Measurements from ENCODE around the gene NUAK1. TPM values are rescaled to one million over a fixed set of nuclear protein-coding genes. Genes with fewer than 3 reads are reported as not detected.
A peak's percentile ranks its signal among the peaks of the same experiment; 100 is the strongest.

The NUAK1 gene
- total RNA-seq, 1 experiment from 2014 or later, result 50.3 TPM

- ATAC-seq, result no peak
- H3K4me3 ChIP-seq (ENCODE audit: low read depth in 2 of 2, low read length in 2 of 2), result peak overlapping the region in 1 of 2 experiments; percentile 68; a peak in 2 of 4 replicates
- ChIA-PET POLR2A (no interaction called here), CTCF (interaction anchor here (0.5 to 1.6 kb wide), 2 partner anchors 92 to 259 kb away, joined by 5 to 13 read pairs; no protein-coding TSS in a partner anchor)
- DNase-seq (ENCODE audit: low read depth, low spot score), result no peak
- H3K36me3 ChIP-seq (ENCODE audit: control insufficient read depth, insufficient read depth, low read length), result no peaks in the 10 kb centered on the region; the same call in 1 of the 2 replicates
- H3K9me3 ChIP-seq (ENCODE audit: control insufficient read depth, insufficient read depth, low read depth, low read length), result no peaks in the 10 kb centered on the region
- peaks cover 66% of the 10 kb centered on the region for H3K4me1 ChIP-seq (ENCODE audit: control insufficient read depth, insufficient read depth, low read length)
- no peak for TF ChIP-seq TCF7L2 (IDR thresholded peaks at IDR 0.05; ENCODE audit: low read depth, low read length)
- TF ChIP-seq REST (IDR thresholded peaks at IDR 0.05; ENCODE audit: insufficient read depth in 1 of 2, low read depth in 2 of 2, low read length in 1 of 2), result no peak
- TF ChIP-seq SIN3A (IDR thresholded peaks at IDR 0.05; ENCODE audit: borderline replicate concordance, insufficient read depth, low read depth, low read length), result no peak
- BruUV-seq (replicated peaks), result no TSS peak
- in situ Hi-C loops (cut with HindIII; ENCODE audit: low pct_unique_long_range_greater_than_20kb, low sequenced_read_pairs), result no loop called here
- H3K27ac ChIP-seq (ENCODE audit: low read length), result peak overlapping the region; percentile 96
- H3K27me3 ChIP-seq (ENCODE audit: control insufficient read depth, insufficient read depth, low read length), result no peaks in the 10 kb centered on the region
- intact Hi-C loops (cut with micrococcal nuclease; ENCODE audit: unreplicated experiment), result loop anchor here (5.0 to 10.0 kb wide), 3 partner anchors 92 to 430 kb away; partner anchors contain the start of gene CKAP4
Measured at GRCh38 chr12:106135075-106135474, 3.7 kb downstream of the NUAK1 start.

GRCh38 chr12:106134294-106134949 lies 4.3 kb downstream of the NUAK1 start:
- H3K27me3 ChIP-seq (ENCODE audit: control insufficient read depth, insufficient read depth, low read length), result no peaks in the 10 kb centered on the region
- H3K4me3 ChIP-seq (ENCODE audit: low read depth in 2 of 2, low read length in 2 of 2), result no peak overlapping the region
- in situ Hi-C loops (cut with HindIII; ENCODE audit: low pct_unique_long_range_greater_than_20kb, low sequenced_read_pairs), result no loop called here
- intact Hi-C loops (cut with micrococcal nuclease; ENCODE audit: unreplicated experiment), result loop anchor here (10.0 kb wide), 1 partner anchor 430 kb away; no protein-coding TSS in a partner anchor
- ATAC-seq (no peak), DNase-seq (ENCODE audit: low read depth, low spot score) (no peak)
- peak overlapping the region; percentile 96 for H3K27ac ChIP-seq (ENCODE audit: low read length)
- no TSS peak for BruUV-seq (replicated peaks)
- ChIA-PET POLR2A (no interaction called here), CTCF (interaction anchor here (0.5 to 1.6 kb wide), 3 partner anchors 92 to 714 kb away, joined by 3 to 5 read pairs (median 4); no protein-coding TSS in a partner anchor)
- peaks cover 72% of the 10 kb centered on the region for H3K4me1 ChIP-seq (ENCODE audit: control insufficient read depth, insufficient read depth, low read length)
- no peaks in the 10 kb centered on the region; the same call in 1 of the 2 replicates for H3K36me3 ChIP-seq (ENCODE audit: control insufficient read depth, insufficient read depth, low read length)
- no peaks in the 10 kb centered on the region for H3K9me3 ChIP-seq (ENCODE audit: control insufficient read depth, insufficient read depth, low read depth, low read length)
- TF ChIP-seq, protein P1, sequence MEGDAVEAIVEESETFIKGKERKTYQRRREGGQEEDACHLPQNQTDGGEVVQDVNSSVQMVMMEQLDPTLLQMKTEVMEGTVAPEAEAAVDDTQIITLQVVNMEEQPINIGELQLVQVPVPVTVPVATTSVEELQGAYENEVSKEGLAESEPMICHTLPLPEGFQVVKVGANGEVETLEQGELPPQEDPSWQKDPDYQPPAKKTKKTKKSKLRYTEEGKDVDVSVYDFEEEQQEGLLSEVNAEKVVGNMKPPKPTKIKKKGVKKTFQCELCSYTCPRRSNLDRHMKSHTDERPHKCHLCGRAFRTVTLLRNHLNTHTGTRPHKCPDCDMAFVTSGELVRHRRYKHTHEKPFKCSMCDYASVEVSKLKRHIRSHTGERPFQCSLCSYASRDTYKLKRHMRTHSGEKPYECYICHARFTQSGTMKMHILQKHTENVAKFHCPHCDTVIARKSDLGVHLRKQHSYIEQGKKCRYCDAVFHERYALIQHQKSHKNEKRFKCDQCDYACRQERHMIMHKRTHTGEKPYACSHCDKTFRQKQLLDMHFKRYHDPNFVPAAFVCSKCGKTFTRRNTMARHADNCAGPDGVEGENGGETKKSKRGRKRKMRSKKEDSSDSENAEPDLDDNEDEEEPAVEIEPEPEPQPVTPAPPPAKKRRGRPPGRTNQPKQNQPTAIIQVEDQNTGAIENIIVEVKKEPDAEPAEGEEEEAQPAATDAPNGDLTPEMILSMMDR (IDR thresholded peaks at IDR 0.05), result no peak
- TF ChIP-seq SIN3A (IDR thresholded peaks at IDR 0.05; ENCODE audit: borderline replicate concordance, insufficient read depth, low read depth, low read length), result no peak
- no peak for TF ChIP-seq REST (IDR thresholded peaks at IDR 0.05; ENCODE audit: insufficient read depth in 1 of 2, low read depth in 2 of 2, low read length in 1 of 2)
- TF ChIP-seq TCF7L2 (IDR thresholded peaks at IDR 0.05; ENCODE audit: low read depth, low read length), result no peak
- TF ChIP-seq POLR2AphosphoS5 (IDR thresholded peaks at IDR 0.05; ENCODE audit: low read depth, low read length), result no peak
